Left ventricle myocardium inferior (tissue), 1 donor: Measurements from ENCODE around the gene C1orf167. TPM values are rescaled to one million over a fixed set of nuclear protein-coding genes. Genes with fewer than 3 reads are reported as not detected.

Experiments used
- DNase-seq: peaks from one replicate; pipeline ENCODE4 v3.0.0-alpha.2; 2020
- H3K27ac ChIP-seq: fragments of 200-600 bp; replicated peaks from 2 replicates; pipeline ENCODE4 v1.8.0; 2021
- H3K27me3 ChIP-seq: fragments of 200-600 bp; 2 replicates; pipeline ENCODE4 v1.8.0; 2021; ENCODE audit warnings: low read depth
- H3K36me3 ChIP-seq: fragments of 200-600 bp; 2 replicates; pipeline ENCODE4 v1.8.0; 2021
- H3K4me1 ChIP-seq: fragments of 200-600 bp; 2 replicates; pipeline ENCODE4 v1.8.0; 2021
- H3K4me3 ChIP-seq: fragments of 200-600 bp; 2 replicates; pipeline ENCODE4 v1.8.0; 2021; ENCODE audit warnings: mild to moderate bottlenecking, moderate library complexity
- H3K9me3 ChIP-seq: fragments of 200-600 bp; replicated peaks from 2 replicates; pipeline ENCODE4 v1.8.0; 2021
- intact Hi-C: fragments of 100-400 bp; cut with micrococcal nuclease; formaldehyde crosslinking; loops from one replicate; pipeline ENCODE4 v1.11.0; 2022
- total RNA-seq: library from RNA; stranded (reverse); fragmentation: NEBNext Ultra II Directional; extraction: Animal tissue kit (Norgen Biotek cat#: 25700); gene quantifications from one replicate; pipeline ENCODE4 v1.2.1, GENCODE V29; 2021
- TF ChIP-seq, protein P1 (sequence below): fragments of 200-600 bp; IDR thresholded peaks from 2 replicates; pipeline ENCODE4 v1.8.0; 2021; ENCODE audit warnings: antibody characterized with exemption, mild to moderate bottlenecking, borderline replicate concordance
- donor health status: DM: no; HTN: yes; CAD: no; lungs with severe emphysema.

The C1orf167 gene
- total RNA-seq, 1 donor from 2014 or later: 2.5 TPM

GRCh38 chr1:11796036-11796828 is 34.2 kb downstream of the C1orf167 start:
- no peaks in the 10 kb centered on the region for H3K27me3 ChIP-seq
- H3K27ac ChIP-seq: peak overlapping the region; percentile 98
- peak; percentile 82 for DNase-seq
- intact Hi-C loops: no loop called here
- peak overlapping the region; percentile 58 for H3K4me3 ChIP-seq
- peaks cover 99% of the 10 kb centered on the region for H3K4me1 ChIP-seq
- TF ChIP-seq, protein P1, sequence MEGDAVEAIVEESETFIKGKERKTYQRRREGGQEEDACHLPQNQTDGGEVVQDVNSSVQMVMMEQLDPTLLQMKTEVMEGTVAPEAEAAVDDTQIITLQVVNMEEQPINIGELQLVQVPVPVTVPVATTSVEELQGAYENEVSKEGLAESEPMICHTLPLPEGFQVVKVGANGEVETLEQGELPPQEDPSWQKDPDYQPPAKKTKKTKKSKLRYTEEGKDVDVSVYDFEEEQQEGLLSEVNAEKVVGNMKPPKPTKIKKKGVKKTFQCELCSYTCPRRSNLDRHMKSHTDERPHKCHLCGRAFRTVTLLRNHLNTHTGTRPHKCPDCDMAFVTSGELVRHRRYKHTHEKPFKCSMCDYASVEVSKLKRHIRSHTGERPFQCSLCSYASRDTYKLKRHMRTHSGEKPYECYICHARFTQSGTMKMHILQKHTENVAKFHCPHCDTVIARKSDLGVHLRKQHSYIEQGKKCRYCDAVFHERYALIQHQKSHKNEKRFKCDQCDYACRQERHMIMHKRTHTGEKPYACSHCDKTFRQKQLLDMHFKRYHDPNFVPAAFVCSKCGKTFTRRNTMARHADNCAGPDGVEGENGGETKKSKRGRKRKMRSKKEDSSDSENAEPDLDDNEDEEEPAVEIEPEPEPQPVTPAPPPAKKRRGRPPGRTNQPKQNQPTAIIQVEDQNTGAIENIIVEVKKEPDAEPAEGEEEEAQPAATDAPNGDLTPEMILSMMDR: no peak
- peaks cover 70% of the 10 kb centered on the region for H3K36me3 ChIP-seq
- no peaks in the 10 kb centered on the region for H3K9me3 ChIP-seq

DNA sequence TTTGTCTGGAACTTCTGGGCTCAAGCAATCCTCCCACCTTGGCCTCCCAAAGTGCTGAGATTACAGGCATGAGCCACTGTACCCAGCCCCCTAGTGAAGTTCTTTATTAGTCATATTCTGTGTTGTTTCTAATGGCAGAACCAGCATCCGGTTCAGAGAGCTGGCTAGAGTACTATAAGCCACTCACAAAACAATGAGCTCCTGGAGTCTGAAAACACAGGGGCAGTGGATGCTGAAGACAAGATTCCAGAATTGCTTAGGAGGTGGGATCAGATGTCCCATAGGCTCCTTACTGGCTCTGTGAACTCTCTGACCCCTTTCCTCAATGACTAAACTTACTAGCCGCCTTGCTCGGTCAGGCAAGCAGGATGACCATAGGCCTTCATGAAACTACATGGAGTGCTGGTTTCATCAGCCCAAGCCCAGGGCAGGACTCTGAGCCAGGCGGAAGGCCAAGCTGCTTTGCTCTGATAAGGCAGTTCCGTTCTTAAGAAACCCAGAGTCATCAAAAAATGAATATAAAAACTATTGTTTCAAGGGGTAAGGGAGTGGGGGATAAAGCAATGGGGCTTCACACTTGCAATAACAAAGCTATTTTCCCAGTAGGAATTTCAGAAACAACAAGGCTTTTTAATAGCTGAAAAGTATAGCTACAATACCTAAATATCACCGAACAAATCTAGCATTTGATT is 35.7 kb downstream of the C1orf167 start:
- Histone ChIP-seq H3K9me3 (no peaks in the 10 kb centered on the region), H3K27me3 (no peaks in the 10 kb centered on the region), H3K4me1 (peaks cover 99% of the 10 kb centered on the region), H3K4me3 (no peak overlapping the region), H3K27ac (peak overlapping the region; percentile 98), H3K36me3 (peaks cover 72% of the 10 kb centered on the region)
- intact Hi-C loops: no loop called here
- TF ChIP-seq, protein P1: no peak
- peak; percentile 77 for DNase-seq

DNA sequence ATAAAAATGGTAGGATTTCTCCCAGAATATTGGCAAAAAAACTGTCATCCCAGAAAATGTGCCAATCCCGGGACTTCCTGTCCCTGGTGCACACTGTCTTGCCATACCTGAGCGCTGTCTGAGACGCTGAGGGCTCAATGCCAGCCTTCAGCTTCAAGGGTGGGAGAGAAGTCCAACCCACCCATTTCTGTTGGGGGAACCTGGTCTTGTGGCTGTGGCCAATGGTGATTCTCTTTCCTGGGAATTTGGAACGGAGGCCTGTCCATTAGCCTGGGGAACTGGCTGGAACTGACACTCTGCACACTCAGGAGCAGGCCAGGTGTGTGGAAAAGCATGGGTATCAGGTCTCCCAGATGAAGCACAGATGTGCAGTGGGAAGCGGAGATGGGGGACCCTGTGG is 37.1 kb downstream of the C1orf167 start:
- no peak for DNase-seq
- Histone ChIP-seq H3K4me3 (no peak overlapping the region), H3K27ac (peak overlapping the region; percentile 98), H3K4me1 (peaks cover 98% of the 10 kb centered on the region), H3K27me3 (no peaks in the 10 kb centered on the region), H3K36me3 (peaks cover 58% of the 10 kb centered on the region), H3K9me3 (no peaks in the 10 kb centered on the region)
- TF ChIP-seq, protein P1: no peak
- intact Hi-C loops: no loop called here

DNA sequence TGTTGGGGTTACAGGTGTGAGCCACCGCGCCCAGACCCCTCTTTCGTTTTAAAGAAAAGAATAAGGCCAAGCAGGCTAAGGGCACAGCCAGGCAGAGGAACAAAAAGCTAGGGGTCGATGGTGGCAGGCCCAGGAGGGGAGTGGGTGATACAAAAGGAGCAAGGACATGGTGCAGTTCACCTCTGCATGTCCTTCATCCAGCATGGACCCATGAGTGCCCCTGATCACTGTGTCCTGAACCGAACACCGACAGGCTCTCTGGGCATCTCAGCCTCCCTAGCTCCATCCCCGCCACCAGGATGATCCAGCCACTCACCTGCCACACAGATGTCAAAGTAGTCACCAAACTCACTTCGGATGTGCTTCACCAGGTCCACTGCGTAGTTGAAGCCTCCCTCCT is 37.9 kb downstream of the C1orf167 start:
- TF ChIP-seq, protein P1: no peak
- intact Hi-C loops: no loop called here
- peaks cover 98% of the 10 kb centered on the region for H3K4me1 ChIP-seq
- H3K27ac ChIP-seq: peak overlapping the region; percentile 98
- no peak for DNase-seq
- no peaks in the 10 kb centered on the region for H3K9me3 ChIP-seq
- no peak overlapping the region for H3K4me3 ChIP-seq
- peaks cover 50% of the 10 kb centered on the region for H3K36me3 ChIP-seq
- H3K27me3 ChIP-seq: no peaks in the 10 kb centered on the region

GRCh38 chr1:11800391-11800755 is 38.4 kb downstream of the C1orf167 start:
- intact Hi-C loops: no loop called here
- Histone ChIP-seq H3K9me3 (no peaks in the 10 kb centered on the region), H3K27me3 (no peaks in the 10 kb centered on the region), H3K27ac (peak overlapping the region; percentile 98), H3K4me1 (peaks cover 98% of the 10 kb centered on the region), H3K4me3 (peak overlapping the region; percentile 80), H3K36me3 (peaks cover 45% of the 10 kb centered on the region)
- TF ChIP-seq, protein P1: no peak
- DNase-seq: no peak
